GM12865 (cell line): ENCODE measurements around the gene KEL.

Experiments
- DNase-seq: peaks from one replicate; pipeline ENCODE4 v3.0.0; 2010; ENCODE audit warnings: low read depth
- H3K4me3 ChIP-seq: 2 replicates; pipeline ENCODE4 v1.5.1; 2011; ENCODE audit warnings: mild to moderate bottlenecking, low read depth, low read length, control low read depth
- CTCF ChIP-seq: IDR thresholded peaks from 2 replicates; pipeline ENCODE4 v1.5.1; 2011; ENCODE audit warnings: low read length, control low read depth, low read depth, inconsistent platforms; ENCODE audit not compliant: insufficient read depth; ENCODE audit errors: missing control alignments

Gene KEL

DNA sequence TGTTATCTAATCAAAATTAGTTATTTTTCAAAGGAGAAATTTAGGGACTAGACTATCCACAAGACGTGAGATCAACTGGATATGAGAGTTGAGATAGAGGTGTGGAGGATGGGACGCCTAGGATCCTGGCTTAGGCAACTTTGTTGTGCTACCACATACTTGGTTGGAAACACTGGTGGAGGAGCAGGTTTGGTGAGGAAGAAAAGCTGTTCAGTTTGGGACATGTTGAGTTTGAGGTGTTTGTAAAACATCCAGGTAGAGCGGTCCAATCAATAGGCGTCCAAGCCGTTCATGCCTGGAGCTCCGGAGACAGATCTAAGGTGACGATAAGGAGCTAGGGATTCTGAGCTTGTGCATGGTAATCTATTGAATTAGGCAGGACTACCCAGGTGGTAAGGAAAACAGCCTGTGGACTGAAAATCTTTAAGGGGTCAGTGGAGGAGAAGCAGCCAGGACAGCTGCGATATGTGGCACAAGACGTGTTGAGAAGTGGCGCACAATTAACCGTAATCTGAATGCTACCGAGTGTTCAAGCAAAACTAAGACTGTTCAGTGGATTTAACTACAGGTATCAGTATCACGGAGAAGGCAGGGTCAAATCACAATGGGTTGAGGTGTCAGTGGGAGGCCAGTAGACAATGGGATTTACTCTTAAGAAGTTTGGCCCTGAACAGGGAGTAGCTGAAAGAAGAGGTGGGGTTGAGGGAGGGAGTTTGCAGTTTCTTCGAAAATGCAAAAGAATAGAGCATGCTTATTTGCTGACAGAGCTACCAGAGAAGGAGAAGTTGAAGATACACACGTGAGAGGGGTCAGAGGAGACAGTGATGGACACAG lies 60.5 kb downstream of the KEL start:
- H3K4me3 ChIP-seq = no peak overlapping the region
- no peak for TF ChIP-seq CTCF
- DNase-seq = no peak

DNA sequence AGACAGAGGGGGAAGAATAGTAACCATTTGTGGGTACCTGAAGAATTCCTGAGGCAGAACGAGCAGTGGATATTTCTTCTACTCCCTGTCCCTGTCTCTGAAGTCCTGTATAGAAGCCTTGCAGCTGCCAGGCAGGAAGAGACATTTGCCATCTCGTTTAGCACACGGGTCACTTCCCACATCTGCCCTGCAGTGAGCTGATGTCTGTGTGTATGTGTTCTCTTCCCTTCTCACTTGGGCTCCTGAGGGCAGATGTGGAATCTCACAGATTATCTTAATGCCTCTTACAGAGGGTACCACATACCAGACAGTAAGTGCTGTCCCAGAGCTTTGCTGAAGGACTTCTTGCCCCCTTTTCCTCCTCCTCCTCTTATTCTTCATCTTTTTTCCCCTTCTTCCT lies 62.5 kb downstream of the KEL start:
- no peak overlapping the region for H3K4me3 ChIP-seq
- DNase-seq = no peak
- no peak for TF ChIP-seq CTCF

- H3K4me3 ChIP-seq = no peak overlapping the region
- no peak for TF ChIP-seq CTCF
- DNase-seq = no peak
Measured at GRCh38 chr7:142898377-142899170, 63.6 kb downstream of the KEL start.

DNA sequence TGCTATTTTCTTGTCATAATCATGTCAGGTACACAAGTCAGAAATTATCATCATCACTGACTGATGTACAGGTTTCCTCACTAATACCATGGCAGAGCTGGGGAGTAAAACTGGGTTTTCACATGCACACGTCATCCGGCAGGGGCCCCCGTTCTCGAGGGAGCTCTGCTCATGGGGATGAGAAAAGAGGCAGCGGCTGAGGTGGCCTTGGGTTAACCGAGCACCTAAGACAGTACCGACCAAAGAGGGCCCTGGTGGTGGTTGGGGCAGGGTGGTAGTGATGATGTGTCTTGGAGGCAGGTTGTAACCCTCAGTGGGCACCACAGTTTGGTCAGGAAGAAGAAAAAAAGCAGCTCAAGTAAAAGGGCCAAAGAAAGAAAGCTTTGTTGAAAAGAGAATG lies 64.5 kb downstream of the KEL start:
- no peak for TF ChIP-seq CTCF
- no peak overlapping the region for H3K4me3 ChIP-seq
- no peak for DNase-seq

GRCh38 chr7:142896741-142897379 lies 65.3 kb downstream of the KEL start:
- TF ChIP-seq CTCF = no peak
- no peak overlapping the region for H3K4me3 ChIP-seq
- DNase-seq = no peak

DNA sequence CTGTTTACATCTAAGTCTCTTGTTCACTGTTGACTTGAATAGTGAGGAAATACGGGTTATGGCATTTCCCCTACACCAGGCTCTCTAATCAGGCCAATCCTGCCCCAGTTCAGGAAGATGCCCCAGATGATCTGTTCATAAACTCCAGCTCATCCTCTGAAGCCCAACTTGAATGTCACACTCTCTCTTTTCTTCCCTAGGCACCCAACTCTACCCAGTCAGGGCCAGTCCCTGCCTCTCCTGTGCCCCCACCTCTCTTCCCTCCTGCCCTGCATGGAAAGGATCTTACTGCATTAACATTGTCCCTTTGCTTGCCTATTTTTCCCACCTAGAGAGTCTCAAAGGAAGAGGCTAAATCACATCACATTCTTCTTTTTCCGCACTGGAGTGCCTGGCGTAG lies 66.0 kb downstream of the KEL start:
- DNase-seq = no peak
- no peak overlapping the region for H3K4me3 ChIP-seq
- no peak for TF ChIP-seq CTCF
